HTERT RPE-1 (cell line): ENCODE measurements around the gene VPS33A.

Experiments used
- in situ Hi-C: fragments of 300-500 bp; cut with MboI; formaldehyde crosslinking; loops from 4 replicates; pipeline ENCODE4 v1.14.3; 2020; ENCODE audit warnings: low sequenced_read_pairs

VPS33A gene

DNA sequence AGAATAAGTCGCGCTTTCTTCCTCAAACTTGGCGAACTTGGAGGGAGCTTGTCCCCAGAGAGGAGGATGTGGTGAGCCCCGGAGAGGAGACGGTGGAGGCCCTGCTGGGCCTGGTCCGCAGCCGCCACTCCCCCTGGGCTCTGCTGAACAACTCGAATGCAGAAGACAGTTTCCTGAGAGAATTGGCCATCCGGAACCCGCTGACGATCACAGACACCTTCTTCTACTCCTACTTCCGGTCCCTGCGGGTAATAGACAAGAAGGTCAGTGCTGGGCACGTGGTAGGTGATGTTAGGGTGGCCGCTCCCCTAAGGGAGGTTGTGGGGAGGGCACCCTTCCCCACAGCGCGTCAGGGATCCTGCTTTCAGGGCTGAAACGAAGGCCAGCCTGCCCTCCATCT lies 81.8 kb downstream of the VPS33A start:
- in situ Hi-C loops, result no loop called here

DNA sequence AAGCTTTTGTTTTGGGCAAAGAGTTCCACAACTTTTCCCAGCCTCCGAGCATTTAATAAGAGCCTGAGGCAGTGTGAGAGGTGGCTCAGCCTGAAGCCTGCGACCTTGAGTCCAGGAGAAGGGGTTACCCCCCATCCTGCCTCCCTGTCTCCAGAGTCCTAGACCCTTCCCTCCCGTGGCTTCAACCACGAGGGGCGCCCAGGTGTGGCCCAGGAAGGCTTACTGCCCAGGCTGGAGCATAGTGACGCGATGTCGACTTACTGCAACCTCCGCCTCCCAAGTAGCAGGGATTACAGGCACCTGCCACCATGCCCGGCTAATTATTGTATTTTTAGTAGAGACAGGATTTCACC lies 82.7 kb downstream of the VPS33A start:
- in situ Hi-C loops, result no loop called here

DNA sequence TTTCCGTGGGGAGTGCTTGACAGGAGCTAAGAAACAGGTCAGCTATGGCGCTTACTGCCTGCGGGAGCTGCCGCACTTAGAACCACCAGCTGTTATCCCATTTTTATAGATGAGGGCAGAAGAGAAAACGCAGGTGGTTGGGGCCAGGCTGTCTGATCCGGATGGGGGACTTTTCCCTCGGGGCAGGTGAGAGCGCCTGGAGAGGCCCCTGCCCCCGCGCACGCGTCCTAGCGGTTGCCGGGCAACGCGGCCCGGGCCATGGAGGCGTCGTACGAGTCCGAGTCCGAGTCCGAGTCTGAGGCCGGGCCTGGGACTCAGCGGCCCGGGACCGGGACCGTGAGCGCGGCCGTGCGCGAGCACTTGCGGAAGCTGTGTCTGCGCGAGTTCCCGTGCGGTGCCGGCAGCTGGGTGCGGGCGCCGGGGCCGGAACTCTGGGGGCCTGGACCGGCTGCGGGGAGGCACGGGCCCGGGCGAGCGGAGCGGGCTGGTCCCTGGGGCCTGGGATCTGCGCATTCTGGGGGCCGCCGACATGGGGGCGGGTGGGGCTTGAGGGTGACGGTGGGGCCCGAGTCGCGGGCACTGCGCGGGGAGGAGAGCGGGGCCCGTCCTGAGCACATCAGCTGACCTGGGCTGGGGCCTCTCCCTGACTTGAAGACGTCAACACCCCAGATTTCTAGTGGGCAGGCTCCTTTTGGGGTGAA lies 83.3 kb downstream of the VPS33A start, which contains the start of gene LRRC43:
Gene LRRC43 (plus strand): TSS at position 237 of the 701 bp plus-strand sequence. CDS start 22 bp downstream, at position 259.
- in situ Hi-C loops, result no loop called here
